HG02870 (cell line): ENCODE data around the gene SLC1A7.

Source experiments
- ATAC-seq: cut with Tn5 transposase; IDR thresholded peaks from one replicate; pipeline ENCODE4 v1.9.1; 2021; ENCODE audit warnings: mild to moderate bottlenecking, moderate library complexity; ENCODE audit not compliant: unreplicated experiment

The SLC1A7 gene

DNA sequence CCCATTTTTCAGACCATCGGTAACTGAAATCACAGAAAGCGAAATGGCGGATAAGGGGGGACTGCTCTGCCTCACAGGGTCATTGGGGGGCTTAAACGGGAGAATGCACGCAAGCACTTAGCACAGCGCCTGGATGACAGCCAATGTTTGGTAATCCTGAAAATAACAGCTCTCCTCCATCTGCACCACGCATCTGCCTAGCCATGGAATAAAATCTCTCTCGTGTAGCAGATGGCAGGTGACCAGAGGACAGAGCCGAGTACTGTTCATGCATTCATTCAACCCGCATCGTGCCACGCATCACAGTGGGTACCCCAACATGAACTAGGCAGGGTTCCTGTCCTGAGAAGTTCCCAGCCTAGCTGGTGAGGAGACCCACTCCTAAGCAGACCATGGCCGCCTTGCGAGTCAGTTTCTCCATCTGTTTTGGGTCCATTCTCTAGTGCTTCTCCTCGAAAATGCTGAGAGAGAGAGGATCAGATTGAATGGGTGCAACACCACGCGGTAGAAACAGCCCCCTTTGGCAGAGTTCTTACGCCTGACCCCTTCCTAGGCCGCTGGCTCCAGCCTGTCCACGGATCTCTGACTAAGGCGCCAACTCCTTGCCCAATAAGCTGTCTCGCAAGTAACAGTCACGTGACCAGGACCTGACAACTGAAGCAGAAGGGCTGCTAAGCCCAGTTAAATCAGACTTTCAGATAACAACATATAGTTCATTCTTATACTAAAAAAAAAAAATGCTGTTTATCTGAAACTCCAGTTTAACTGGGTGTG, 7.3 kb downstream of the SLC1A7 start:
- ATAC-seq, result no peak

DNA sequence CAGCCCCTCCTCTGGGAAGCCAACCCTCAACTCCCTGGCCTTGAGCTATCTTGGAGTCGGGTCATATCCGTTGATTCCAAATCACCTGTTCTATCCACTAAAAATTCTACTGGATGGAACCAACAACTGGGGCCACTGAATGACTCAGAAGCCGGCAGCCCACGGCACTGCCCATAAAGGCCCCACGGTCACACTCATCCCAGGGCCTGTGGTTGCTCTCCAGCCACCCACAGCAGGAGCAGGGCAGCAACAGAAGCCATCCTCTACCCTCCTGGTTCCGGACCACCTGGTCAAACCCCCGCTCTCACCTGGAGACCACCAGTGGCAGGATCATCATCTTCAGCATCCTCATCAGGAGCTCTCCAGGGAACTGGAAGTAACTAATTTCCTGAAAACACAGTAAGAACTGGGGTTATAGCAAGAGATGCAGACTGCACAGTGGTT, 8.4 kb downstream of the SLC1A7 start:
- ATAC-seq, result no peak

DNA sequence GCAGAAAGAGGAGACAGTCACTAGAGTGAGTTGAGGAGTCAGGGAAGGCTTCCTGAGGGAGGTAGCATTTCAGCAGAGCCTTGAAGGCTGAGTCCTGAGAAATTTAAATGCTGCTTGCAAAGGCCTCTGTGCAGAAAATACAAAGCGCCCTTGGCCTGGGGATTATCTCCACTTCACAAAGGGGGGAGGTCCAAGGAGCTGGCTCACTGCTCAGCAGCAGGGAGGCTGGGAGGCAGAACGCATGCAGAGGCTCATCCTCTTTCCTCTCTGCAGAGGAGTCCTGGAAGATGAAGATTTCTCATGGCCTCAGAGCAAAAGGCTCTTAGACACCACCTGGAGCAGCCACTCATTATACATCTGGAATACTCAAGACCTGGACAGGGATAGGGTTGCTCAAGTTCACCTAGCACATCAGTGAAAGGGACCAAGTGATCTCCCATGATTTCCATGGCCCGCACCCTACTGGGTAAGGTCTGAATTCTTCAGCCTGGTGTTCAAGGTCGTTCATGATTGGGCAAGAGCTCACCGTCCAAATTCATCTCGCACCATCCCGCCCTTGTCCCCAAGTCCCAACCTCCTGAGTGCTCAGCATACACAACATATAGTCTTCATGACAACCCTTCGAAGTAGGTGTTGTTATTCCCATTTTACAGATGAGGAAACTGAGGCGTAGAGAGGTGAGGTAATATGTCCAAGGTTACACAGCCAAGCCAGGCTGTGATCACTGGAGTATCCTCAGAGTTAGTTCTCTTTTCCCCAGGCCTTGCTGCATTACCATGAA, 9.0 kb downstream of the SLC1A7 start:
- ATAC-seq, result no peak

DNA sequence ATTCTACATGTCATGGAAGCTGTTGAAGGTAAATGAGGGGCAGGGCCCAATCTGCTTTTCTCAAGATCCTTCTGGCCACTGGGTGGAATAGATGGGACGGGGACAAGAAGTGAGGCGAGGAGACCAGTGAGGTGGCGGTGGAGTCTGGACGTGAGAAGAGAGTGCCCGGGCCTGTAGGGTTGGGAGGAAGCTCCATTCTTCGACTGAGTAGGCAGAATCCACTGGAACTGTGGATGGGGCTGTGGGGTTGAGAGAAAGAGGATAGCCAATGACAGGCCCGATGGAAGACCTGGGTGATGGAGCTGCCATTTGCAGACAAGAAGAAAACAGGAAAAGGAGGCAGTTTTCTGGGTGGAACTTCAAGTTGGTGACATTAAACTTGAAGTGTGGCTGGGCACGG, 10.3 kb downstream of the SLC1A7 start:
- no peak for ATAC-seq

DNA sequence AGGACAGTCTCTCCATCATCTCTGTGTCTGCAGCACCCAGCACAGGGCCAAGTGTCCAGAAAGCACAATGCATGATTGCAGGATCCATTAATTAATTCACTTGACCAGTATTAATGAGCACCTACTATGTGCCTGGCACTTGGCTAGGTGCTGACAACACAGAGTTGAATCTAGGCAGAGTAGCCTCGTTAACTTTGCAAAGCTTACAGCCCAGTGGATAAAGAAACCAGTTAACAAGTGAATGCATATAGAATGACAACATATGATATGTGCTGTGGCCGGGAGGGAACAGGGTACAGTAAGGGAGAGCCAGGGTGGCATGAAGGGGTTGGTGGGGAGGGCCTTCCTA, 10.9 kb downstream of the SLC1A7 start:
- ATAC-seq, result no peak

DNA sequence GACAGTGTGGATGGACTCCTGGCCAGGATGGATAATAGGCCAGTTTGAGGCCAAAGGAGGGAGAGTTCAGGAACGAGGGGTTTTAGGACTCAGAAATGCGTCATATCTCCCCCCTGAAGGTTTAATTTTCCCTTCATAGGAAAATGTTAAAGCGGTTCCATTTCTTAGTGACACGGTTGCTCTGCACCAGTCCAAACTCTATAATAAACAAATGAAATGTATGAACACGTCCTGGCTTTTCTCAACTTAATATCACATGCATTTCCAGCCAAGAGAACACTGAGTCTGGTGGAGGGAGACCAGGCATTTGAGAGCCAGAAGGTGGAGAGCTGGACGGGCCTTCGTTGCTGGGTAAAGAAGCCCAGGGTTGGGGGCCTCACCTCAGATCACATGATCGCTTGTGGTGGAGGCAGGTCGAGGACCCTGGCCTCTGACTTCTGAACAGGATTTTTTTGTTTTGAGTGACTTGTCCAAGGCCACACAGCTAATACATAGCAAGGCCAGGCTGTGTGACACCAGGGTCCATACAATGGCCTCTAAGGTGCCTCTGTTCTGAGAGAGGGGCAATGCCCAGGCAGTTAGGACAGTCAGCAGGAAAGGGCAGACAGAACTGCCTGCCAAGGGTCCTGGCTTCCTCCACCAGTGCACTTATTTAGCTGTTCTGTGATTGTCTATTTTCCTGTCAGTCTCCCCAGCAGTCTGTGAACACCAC, 11.4 kb downstream of the SLC1A7 start:
- no peak for ATAC-seq

DNA sequence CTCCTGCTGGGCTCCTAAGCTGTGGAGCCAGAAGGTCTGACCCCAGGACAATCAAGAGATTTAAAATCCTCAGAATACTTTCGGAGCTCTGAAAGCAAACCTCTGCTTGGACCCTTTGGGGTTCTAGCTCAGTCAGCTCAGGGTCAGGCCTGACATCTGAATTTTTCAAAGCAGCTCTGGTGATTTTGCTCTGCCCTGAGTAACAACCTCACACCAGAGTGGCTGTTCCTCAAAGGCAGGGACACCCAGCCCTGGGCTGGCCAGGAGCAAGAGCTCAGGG, 11.9 kb downstream of the SLC1A7 start:
- ATAC-seq, result no peak

DNA sequence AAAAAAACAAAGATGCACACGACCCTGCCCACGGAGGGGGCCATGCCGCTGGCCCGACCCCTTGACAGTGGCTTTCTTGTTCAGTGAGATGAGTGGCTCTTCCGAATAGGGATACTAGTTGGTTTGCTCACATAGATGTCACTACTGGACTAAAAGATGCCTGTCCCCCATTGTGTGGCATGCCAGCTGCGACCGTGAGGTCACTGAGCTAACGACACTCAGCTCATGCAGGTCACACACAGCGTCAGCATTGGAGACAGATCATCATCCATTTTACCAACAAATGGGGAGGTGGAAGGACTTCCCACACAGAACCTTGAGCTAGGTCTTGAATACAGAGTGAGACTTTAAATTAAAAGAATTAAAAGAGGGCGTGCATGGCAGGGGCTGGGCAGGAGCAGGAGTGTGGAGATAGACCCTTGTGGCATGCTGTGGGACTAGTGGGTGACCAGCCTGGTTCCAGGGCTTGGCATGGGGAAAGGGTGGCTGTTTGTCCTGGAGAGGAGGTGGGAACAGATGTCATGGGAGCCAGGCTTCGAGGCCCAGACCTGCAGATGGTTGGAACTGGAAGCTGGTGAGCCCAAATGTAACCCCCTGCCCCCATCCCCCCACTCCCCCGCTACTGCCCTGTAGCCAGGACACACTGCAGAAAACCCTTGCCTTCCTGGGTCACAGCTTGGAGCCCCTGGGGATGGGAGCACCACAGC, 12.4 kb downstream of the SLC1A7 start:
- ATAC-seq, result no peak

DNA sequence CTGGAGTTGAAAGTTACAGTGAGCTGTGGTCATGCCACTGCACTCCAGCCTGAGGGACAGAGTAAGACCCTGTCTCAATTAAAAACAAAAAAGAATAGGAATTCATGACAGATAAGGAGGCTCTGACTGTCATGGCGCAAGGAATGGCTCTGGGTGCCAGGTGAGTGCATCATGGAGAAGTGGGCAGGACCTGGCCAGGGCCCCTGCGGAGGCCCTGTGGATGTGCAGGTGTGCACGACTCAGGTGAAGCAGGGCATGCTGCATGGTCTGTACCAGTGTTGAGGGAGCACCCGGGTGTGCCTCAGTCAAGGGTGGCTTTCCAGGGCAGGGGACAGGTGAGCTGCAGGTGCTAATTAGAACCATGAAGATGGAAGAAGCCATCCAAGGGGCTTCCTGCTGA, 14.0 kb downstream of the SLC1A7 start:
- no peak for ATAC-seq

DNA sequence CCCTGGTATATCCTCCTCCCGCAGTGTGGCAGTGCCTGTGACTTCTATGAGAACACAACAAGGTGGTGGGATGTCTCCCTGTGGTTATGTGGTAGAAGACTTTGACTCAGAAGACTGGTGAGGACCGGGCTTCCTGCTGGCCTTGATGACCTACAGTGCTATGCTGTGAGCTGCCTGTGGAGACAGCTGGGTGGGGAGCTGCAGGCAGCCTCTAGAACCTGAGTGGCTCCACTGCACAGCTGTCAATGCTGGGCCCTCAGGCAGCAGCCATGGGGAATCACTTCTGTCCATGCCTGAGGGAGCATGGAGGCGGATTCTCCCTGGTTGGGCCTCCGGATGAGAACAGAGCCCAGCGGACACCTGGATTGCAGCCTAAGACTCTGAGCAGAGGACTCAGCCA, 14.9 kb downstream of the SLC1A7 start:
- ATAC-seq, result no peak

DNA sequence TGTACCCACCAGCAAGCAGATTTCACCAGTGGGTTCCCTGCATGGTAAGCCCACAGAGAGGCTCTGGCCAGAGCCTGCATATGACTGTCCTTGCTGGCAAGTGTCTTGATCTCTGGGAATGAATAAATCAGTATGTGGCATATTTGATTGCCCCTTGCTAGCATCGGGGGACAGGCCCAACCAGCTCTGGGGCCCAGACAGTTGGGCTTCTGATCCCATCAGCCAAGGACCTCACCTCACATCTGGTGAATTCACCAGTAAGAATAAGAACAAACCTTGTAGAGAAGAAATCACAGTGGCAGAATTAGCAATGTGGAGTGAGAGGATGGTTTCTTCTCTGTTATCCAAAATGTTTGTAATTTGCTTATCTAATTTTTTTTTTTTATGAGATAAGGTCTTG, 15.9 kb downstream of the SLC1A7 start:
- no peak for ATAC-seq

DNA sequence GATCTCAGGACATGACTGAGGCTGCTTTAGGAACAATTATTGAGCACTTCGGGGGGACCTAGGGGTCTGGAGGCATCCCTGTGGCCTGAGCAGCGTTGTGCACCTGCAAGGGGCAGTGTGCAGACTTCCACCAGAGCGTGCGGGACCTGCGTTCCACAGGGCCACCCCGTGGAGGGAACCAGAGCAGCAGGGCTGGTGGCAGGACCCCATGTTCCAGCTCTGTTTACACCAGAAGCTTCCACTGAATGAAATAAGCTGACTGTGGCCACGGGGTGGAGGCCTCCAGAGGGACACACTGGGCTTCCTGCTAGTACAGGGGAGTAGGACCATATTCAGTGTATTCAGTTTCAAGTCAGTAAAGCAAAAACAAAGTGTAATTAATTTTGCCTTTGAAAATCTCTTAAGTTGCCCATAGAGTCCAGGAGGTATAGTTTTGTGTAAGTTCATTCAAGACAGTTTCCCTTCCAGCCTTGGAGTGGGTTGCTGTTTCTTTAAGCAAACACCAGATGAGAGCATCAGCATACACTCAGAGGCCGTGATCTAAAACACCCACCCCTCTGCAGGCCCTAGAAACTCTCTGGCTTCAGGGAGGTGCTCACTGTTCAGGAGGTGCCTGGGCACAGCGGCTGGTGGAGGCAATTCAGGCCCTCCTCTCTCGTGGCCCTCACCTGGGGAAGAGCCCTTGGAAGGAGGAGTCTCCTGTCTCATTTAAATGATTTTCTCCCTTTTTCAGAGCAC, 16.6 kb downstream of the SLC1A7 start:
- ATAC-seq, result no peak

DNA sequence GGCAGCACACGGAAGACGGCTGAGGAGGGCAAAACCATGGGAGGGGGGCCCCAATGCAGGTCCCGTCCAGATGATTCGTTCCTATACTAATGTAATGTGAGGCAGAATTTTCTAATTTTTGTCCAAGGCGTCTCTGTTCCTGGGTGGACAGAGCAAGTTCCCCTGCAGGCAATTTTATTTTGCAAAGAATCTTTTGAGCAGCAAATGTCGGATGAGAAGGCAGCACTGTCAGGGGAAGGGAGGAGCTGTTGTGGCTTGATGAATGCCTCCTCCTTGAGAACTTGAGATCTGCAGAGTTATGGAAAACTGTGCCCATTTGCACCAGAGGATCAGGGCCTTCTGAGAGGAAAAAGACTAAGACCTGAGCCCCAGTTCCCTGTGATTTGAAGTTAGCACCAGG, 17.3 kb downstream of the SLC1A7 start:
- ATAC-seq, result no peak

DNA sequence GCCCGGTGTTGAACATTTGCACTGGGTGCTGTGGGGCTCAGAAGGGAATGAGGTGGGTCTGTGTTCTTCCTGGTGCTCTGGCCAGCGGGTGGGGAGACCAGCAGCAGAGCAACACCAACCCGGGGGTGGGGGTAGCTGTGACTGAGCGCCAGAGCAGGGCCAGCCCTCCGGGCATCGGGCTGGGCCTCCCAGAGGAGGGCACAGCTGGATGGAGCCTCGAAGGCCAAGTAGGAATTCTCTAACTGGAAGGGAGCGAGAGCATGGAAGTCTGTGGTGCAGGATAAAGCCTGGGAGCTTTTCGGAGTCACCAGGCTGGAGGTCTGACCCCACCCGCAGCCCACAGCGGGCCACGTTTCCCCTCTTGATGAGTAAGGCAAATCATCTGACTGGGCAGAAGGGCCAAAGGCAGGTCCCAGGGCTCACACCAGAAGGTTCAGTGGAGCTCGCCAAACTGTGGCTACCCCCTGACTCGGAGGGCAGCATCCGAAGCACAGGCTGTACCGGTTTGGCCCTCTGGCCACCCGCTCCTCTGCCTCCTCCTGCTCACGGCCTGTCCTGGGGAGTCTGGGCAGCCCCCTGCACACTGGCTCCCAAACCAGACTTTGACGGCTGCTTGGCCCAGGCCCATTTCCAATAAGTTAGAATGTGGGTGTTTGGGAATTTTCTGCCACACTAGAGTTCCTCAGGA, 18.8 kb downstream of the SLC1A7 start:
- no peak for ATAC-seq

DNA sequence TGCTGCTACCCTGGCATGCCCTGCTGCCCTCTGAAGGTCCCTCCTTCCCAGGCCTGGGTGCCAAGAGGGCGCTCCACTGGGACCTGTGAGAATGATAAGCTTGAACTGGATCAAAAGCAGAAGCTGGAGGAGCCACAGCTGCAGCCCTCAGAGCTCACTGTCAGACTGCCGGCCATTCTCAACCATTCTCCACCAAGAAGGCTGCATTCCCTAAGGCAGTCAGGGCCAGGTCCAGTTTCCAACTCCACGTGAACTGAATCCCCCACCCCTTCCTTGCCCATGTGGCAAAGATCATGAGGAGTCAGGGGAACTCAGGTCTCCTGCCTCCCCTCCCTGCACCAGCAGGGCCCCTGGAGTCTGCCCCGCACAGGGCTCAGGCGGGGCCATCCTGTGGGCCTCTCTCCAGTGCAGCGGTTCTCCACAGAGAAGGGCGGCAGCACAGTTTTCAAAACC, 19.5 kb downstream of the SLC1A7 start:
- ATAC-seq, result no peak

DNA sequence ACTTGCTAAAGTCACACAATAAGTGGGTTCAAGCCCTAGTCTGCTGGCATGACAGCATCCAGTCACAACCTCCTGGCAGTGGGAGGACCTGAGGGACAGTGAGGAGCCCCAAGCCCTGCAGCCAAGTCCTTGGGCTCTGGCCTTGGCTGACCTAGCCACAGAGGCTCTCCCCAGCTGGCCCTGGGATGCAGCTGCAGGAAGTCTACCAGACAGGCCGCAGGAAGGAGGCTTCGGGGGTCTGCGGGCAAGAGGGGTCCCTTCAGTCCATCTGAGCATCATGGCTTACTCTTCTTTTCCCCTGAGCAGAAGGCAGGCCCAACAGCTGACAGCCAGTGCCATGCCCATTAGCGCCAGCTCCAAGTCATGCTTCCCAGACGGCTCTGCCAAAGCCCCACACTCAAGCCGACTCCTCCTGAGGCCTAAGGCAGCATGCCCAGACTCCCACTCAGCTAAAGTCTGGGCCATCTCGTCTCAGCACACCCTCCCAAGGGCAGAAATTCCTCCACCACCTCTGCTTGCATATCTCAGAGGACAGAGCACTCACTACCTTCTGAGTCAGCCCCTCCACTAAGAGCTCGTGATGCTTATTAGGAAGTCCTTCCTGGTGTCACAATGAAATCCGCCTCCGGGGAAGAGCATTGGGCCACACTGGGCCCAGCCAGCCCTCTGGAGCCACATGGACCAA, 20.1 kb downstream of the SLC1A7 start:
- no peak for ATAC-seq

DNA sequence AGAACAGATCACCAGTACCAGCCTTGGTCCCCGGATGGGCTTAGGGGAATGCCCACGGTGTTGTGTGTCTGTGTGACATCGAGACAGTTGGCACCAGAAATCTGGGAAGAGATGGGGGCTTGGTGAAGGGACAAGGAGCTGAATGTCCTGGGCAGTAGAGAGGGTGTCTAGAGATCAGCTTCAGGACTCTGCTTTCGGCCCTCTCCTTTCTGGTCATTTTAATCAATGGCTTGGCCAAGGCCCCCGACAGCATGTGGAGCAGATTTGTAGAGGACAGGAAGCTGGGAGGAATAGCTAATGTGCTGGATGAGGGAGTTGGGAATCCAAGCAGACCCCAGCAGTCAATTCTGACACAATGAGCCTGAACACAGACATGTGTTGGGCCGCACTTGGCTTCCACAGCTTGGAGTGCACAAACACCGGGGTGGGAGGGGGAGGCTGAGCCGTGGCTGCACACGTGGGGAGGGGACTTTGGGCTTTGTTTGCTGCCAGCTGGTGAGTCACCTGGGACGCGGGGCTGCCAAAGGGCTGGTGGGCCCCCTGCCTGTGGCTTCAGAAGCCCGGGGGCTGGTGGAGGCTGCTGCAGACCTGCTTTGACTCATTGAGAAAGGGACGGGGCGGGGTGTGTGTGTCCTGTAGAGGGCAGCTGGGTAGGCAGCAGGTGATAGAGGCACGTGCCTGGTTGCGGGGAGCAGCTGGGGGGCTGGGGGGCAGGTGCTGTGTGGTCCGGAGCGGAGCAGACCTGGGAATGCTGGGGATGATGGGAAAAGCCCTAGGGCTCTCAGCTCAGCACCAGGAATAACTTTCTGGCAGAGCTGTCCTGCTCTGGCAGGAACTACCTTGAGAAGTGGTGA, 20.9 kb downstream of the SLC1A7 start:
- no peak for ATAC-seq

DNA sequence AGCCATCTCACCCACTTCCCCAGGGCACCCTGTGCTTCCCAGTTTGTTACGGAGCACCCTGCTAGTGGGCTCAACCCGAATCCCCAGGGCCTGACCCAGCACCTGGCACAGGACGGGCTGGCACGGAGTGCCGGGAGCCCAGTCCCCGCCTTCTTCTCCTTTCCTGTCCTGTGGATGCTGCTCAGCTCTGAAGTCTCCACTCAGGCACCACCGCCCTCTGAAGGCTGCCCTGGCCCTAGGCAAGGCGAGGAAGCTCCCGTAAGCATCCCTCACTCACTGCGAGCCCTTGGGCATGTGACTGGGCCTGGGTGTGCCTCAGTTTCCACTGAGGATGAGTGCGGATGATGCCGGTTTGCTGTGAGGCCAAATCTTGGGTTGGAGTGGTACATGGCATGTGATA, 21.8 kb downstream of the SLC1A7 start:
- no peak for ATAC-seq

DNA sequence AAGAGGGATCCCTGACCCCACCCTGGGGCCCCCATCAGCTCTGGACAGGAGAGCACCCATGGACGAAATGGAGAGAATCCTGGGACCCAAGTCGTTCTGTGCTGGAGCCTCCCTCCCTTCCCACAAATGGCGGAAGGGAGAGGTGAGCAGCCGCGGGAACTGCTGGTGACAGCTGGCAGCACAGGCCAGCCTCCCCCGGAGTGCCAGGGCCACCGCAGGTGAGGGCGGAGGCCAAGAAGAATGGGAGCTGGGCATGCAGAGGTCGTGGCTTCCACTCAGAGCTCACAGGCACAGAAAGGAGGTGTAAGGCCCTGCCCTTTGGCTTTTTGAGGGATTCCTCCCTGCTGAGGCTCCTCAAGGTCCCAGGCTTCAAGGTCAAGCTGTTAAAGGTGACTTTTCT, 24.6 kb downstream of the SLC1A7 start:
- no peak for ATAC-seq
